Measurements from ENCODE around the gene ERVH48-1.
"Not testable (repeated sequence)": the region's sequence is repeated elsewhere in the genome, so short reads cannot be mapped to it uniquely, and the experiment has no call there.

- TF ChIP-seq POLR2A (IDR thresholded peaks at IDR 0.05; ENCODE audit: low read depth); CTCF (IDR thresholded peaks at IDR 0.05); EP300 (IDR thresholded peaks at IDR 0.05): not testable (repeated sequence)
Observed at GRCh38 chr21:42967616-42968015, 42.2 kb upstream of the ERVH48-1 start.
